Ovary (tissue), 9 donors: ENCODE measurements around the gene WDR43. TPM values are rescaled to one million over a fixed set of nuclear protein-coding genes. Genes with fewer than 3 reads are reported as not detected.
A peak's percentile ranks its signal among the peaks of the same experiment; 100 is the strongest.

Source experiments
- DNase-seq, 5 donors: peaks; one replicate each; pipeline ENCODE4 v3.0.0-alpha.2; 2019 to 2020
- H3K27ac ChIP-seq, 2 donors: fragments of 200-600 bp; one replicate each; pipeline versions ENCODE4 v1.5.1 to v1.8.0; 2019 to 2022
- H3K27me3 ChIP-seq: fragments of 200-600 bp; one replicate; pipeline ENCODE4 v1.8.0; 2022
- H3K36me3 ChIP-seq: fragments of 200-600 bp; sonication (generic); one replicate; pipeline ENCODE4 v1.5.1; 2019
- H3K4me1 ChIP-seq: one replicate; pipeline ENCODE4 v1.8.1; 2013; ENCODE audit warnings: mild to moderate bottlenecking, moderate library complexity; ENCODE audit not compliant: insufficient read depth
- H3K4me3 ChIP-seq: fragments of 200-600 bp; sonication (generic); one replicate; pipeline ENCODE4 v1.5.1; 2017
- H3K9me3 ChIP-seq, 2 donors: fragments of 200-600 bp in 1 of 2; sonication (generic) in 1 of 2; one replicate each; pipeline versions ENCODE4 v1.5.1 to v1.8.1; 2013 to 2019; ENCODE audit warnings: mild to moderate bottlenecking in 1 of 2, moderate library complexity in 1 of 2
- EP300 ChIP-seq: sonication (generic); formaldehyde crosslinking; IDR thresholded peaks from one replicate; pipeline ENCODE4 v1.6.1; 2017; ENCODE audit warnings: antibody characterized with exemption
- POLR2A ChIP-seq: fragments of 450-650 bp; IDR thresholded peaks from one replicate; pipeline ENCODE4 v1.6.1; 2017; ENCODE audit warnings: antibody characterized with exemption, mild to moderate bottlenecking, moderate library complexity
- WGBS, 3 donors: extraction: QIAGEN DNeasy Blood & Tissue Kit in 1 of 3; methylation state at CpG; one replicate each; pipeline versions ENCODE4 v1.1.5 to v1.1.7; 2013 to 2017; 5-methylcytosine and 5-hydroxymethylcytosine counted together
- intact Hi-C, 4 donors: fragments of 100-400 bp; cut with DNase I; formaldehyde crosslinking; loops; one replicate each; pipeline versions ENCODE4 v1.11.0 to v1.15.1; 2022 to 2023
- polyA plus RNA-seq, 2 donors: library from polyadenylated mRNA; stranded (reverse); fragments of 200-250 nt in 1 of 2; fragments of 350-450 nt in 1 of 2; fragmentation: Illumina TruSeq in 1 of 2; extraction: RNeasy Lipid Tissue Mini Kit (QIAGEN cat#74804) in 1 of 2; gene quantifications; one replicate each; pipeline ENCODE4 v1.2.3, GENCODE V29; 2013 to 2014
- total RNA-seq, 7 donors: library from RNA; depleted of rRNA in 2 of 7; stranded (reverse); fragments of >200 nt in 2 of 7; fragmentation: NEBNext Ultra II Directional in 3 of 7; extraction: Animal tissue kit (Norgen Biotek cat#: 25700) in 3 of 7; gene quantifications; one replicate each; pipeline versions ENCODE4 v1.1.0 to v1.2.4, GENCODE V29; 2016 to 2023
- TF ChIP-seq, protein P1 (sequence below), 3 donors: fragments of 450-650 bp in 2 of 3; fragments of 200-600 bp in 1 of 3; IDR thresholded peaks; one replicate each; pipeline versions ENCODE4 v1.5.1 to v1.8.0; 2016 to 2022; ENCODE audit warnings: antibody characterized with exemption in 3 of 3, mild to moderate bottlenecking in 1 of 3
- donor health status: DM: no; HTN: no; CAD: no; lungs with moderate emphysema.
- donor health status: DM: no; HTN: no; CAD: no.
- donor health status: Bipolar disorder and iron deficiency.
- donor health status: DM: yes; HTN: yes; CAD: no.
- donor health status: DM: no; HTN: no; CAD: no.
- donor health status: DM: yes; HTN: yes; CAD: no.

Gene WDR43
- total and polyA plus RNA-seq, 9 donors, result 14.0 to 63.5 (median 43.5) TPM

DNA sequence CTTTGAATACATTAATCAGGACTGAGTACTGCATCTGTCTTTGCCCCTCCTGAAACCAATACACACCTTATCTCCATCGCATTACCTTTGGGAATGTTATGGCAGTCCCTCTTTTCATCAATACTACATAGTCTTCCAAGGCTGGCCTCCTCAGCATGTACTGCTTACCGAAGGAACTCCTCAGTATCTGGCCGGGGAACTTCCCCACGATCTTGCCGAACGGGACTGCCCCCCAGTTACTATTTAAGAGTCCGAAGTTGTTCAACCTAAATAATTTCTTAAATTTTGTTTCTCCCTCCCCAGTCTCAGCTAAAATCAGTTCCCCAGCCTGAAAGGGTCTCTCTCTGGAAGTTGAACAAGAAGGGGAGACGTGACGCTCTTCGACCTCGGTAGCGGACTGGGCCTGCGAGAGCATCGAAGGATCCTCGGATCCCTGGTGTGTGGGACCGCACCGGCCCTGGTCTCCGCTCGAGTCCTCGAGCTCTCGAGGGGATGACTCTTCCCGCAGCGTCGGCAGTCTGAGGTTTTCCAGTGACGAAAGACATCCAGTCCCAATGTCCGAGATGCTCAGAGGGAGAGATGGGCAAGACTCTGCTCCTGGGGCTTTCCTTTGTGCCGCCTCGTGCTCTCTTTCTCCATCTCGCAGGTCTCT is 24.8 kb upstream of the WDR43 start:
- H3K9me3 ChIP-seq, result no peaks in the 10 kb centered on the region
- peak overlapping the region; percentile 2 to 48 for H3K27ac ChIP-seq
- intact Hi-C loops, result no loop called here
- WGBS, 3 donors, result 0% methylated on average over 29 of the region's 29 CpGs
- H3K4me3 ChIP-seq, result peak overlapping the region; percentile 88
- TF ChIP-seq EP300, result no peak
- no peak for TF ChIP-seq POLR2A
- TF ChIP-seq, protein P1, sequence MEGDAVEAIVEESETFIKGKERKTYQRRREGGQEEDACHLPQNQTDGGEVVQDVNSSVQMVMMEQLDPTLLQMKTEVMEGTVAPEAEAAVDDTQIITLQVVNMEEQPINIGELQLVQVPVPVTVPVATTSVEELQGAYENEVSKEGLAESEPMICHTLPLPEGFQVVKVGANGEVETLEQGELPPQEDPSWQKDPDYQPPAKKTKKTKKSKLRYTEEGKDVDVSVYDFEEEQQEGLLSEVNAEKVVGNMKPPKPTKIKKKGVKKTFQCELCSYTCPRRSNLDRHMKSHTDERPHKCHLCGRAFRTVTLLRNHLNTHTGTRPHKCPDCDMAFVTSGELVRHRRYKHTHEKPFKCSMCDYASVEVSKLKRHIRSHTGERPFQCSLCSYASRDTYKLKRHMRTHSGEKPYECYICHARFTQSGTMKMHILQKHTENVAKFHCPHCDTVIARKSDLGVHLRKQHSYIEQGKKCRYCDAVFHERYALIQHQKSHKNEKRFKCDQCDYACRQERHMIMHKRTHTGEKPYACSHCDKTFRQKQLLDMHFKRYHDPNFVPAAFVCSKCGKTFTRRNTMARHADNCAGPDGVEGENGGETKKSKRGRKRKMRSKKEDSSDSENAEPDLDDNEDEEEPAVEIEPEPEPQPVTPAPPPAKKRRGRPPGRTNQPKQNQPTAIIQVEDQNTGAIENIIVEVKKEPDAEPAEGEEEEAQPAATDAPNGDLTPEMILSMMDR (IDR thresholded peaks at IDR 0.05), result no peak
- H3K36me3 ChIP-seq, result no peaks in the 10 kb centered on the region
- H3K4me1 ChIP-seq, result peaks cover 11% of the 10 kb centered on the region
- peak in 1 of 5 donors; percentile 23 for DNase-seq
- no peaks in the 10 kb centered on the region for H3K27me3 ChIP-seq

GRCh38 chr2:28870146-28870891 is 24.1 kb upstream of the WDR43 start, which contains the start of gene TRMT61B:
Gene TRMT61B (minus strand): TSS chr2:28870309. CDS start chr2:28870277, 32 bp downstream.
- Histone ChIP-seq H3K9me3 (no peaks in the 10 kb centered on the region), H3K27ac (peak within 1 kb of the TSS; percentile 2 to 48), H3K36me3 (no peaks in the 10 kb centered on the region), H3K4me3 (peak within 1 kb of the TSS; percentile 88), H3K27me3 (no peaks in the 10 kb centered on the region), H3K4me1 (peaks cover 11% of the 10 kb centered on the region)
- TF ChIP-seq POLR2A (peak; percentile 53), EP300 (no peak)
- TF ChIP-seq, protein P1 (IDR thresholded peaks at IDR 0.05), result peak in 1 of 3 donors; percentile 25
- intact Hi-C loops, result no loop called here
- WGBS, 3 donors, result 0% methylated on average over 51 to 57 of the region's 57 CpGs
- DNase-seq, result peak; percentile 94 to 98 (median 95)

- Histone ChIP-seq H3K9me3 (no peaks in the 10 kb centered on the region), H3K27ac (no peak overlapping the region), H3K4me1 (peaks cover 11% of the 10 kb centered on the region), H3K27me3 (no peaks in the 10 kb centered on the region), H3K4me3 (no peak overlapping the region), H3K36me3 (no peaks in the 10 kb centered on the region)
- intact Hi-C loops, result no loop called here
- TF ChIP-seq EP300, result no peak
- TF ChIP-seq, protein P1 (IDR thresholded peaks at IDR 0.05), result no peak
- no peak for TF ChIP-seq POLR2A
- 76 to 82% (median 80%) methylated on average over 3 of the region's 3 CpGs for WGBS, 3 donors
- DNase-seq, result no peak
Measured at GRCh38 chr2:28871620-28872019, 22.8 kb upstream of the WDR43 start.

DNA sequence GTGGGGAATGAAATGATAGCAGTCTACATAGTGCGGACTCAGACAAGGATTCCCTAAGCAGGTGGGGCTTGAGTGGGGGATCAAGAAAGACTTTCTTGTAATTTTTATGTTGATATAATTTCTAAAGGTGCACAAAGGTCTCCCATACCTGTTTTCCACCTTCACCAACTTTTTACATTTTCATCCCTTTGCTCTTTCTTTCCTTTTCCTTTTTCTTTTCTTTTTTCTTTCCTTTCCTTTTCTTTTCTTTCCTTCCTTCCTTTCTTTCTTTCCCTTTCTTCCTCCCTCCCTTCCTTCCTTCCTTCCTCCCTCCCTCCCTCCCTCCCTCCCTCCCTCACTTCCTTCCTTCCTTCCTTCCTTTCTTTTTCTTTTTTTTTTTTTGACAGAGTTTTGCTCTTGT is 14.3 kb upstream of the WDR43 start:
- H3K27me3 ChIP-seq, result no peaks in the 10 kb centered on the region
- intact Hi-C loops, result no loop called here
- no peaks in the 10 kb centered on the region for H3K36me3 ChIP-seq
- no peak overlapping the region for H3K27ac ChIP-seq
- TF ChIP-seq, protein P1 (IDR thresholded peaks at IDR 0.05), result no peak
- 74 to 81% (median 76%) methylated on average over 1 of the region's 1 CpG for WGBS, 3 donors
- no peaks in the 10 kb centered on the region for H3K9me3 ChIP-seq
- no peaks in the 10 kb centered on the region for H3K4me1 ChIP-seq
- DNase-seq, result no peak
- no peak overlapping the region for H3K4me3 ChIP-seq
